CD14-positive monocyte (primary cell): ENCODE results near the gene GPRIN3. TPM values are rescaled to one million over a fixed set of nuclear protein-coding genes. Genes with fewer than 3 reads are reported as not detected.

Experiments used
- DNase-seq, 3 donors: peaks; one replicate each; pipeline ENCODE4 v3.0.0-alpha.2; 2011 to 2022
- H2AFZ ChIP-seq: 2 replicates; pipeline ENCODE4 v1.6.0; 2012; ENCODE audit warnings: mild to moderate bottlenecking, low read depth, low read length, inconsistent platforms; ENCODE audit not compliant: insufficient read depth, poor library complexity, severe bottlenecking
- H3K27ac ChIP-seq, 2 donors: 1 replicate in 1 of 2; 2 replicates in 1 of 2; pipeline ENCODE4 v1.5.1; 2012 to 2013; ENCODE audit warnings: low read length in 2 of 2, control low read depth in 1 of 2, inconsistent platforms in 1 of 2, low read depth in 1 of 2, mild to moderate bottlenecking in 1 of 2
- H3K27me3 ChIP-seq, 2 donors: one replicate each; pipeline versions ENCODE4 v1.6.0 to v1.6.1; 2011 to 2013; ENCODE audit warnings: low read length in 2 of 2; ENCODE audit not compliant: control insufficient read depth in 2 of 2, insufficient read depth in 2 of 2
- H3K36me3 ChIP-seq, 2 donors: replicated peaks in 1 of 2; 1 replicate in 1 of 2; 2 replicates in 1 of 2; pipeline versions ENCODE4 v1.5.1 to v1.6.1; 2012 to 2013; ENCODE audit warnings: low read length in 2 of 2, control low read depth in 1 of 2, inconsistent platforms in 1 of 2, mild to moderate bottlenecking in 1 of 2; ENCODE audit not compliant: insufficient read depth in 2 of 2, control insufficient read depth in 1 of 2
- H3K4me1 ChIP-seq, 2 donors: 1 replicate in 1 of 2; 2 replicates in 1 of 2; pipeline versions ENCODE4 v1.5.1 to v1.6.1; 2012 to 2013; ENCODE audit warnings: low read length in 2 of 2, control low read depth in 1 of 2, inconsistent platforms in 1 of 2, mild to moderate bottlenecking in 1 of 2, moderate library complexity in 1 of 2; ENCODE audit not compliant: insufficient read depth in 2 of 2, control insufficient read depth in 1 of 2
- H3K4me2 ChIP-seq: replicated peaks from 2 replicates; pipeline ENCODE3; 2012; ENCODE audit warnings: low read length, moderate library complexity, mild to moderate bottlenecking; ENCODE audit not compliant: poor library complexity, severe bottlenecking; ENCODE audit errors: extremely low read depth
- H3K4me3 ChIP-seq, 3 experiments: fragments of 200-600 bp in 1 of 3; sonication (generic) in 1 of 3; replicated peaks in 1 of 3; 1 replicate in 2 of 3; 2 replicates in 1 of 3; pipeline ENCODE4 v1.5.1; 2011 to 2013; ENCODE audit warnings: low read length in 3 of 3, mild to moderate bottlenecking in 3 of 3, control low read depth in 2 of 3, low read depth in 2 of 3, inconsistent platforms in 1 of 3, moderate library complexity in 1 of 3
- H3K79me2 ChIP-seq: 2 replicates; pipeline ENCODE4 v1.6.0; 2012; ENCODE audit warnings: mild to moderate bottlenecking, control low read depth, inconsistent platforms, low read length, moderate library complexity; ENCODE audit not compliant: insufficient read depth
- H3K9ac ChIP-seq: 2 replicates; pipeline ENCODE4 v1.6.0; 2017; ENCODE audit warnings: low read length, mild to moderate bottlenecking; ENCODE audit not compliant: insufficient read depth, poor library complexity, severe bottlenecking
- H3K9me3 ChIP-seq, 2 donors: replicated peaks in 1 of 2; 1 replicate in 1 of 2; 2 replicates in 1 of 2; pipeline versions ENCODE4 v1.5.1 to v1.6.1; 2012 to 2013; ENCODE audit warnings: low read length in 2 of 2, control low read depth in 1 of 2; ENCODE audit not compliant: control insufficient read depth in 1 of 2, insufficient read depth in 1 of 2
- H4K20me1 ChIP-seq: 2 replicates; pipeline ENCODE4 v1.6.0; 2012; ENCODE audit warnings: mild to moderate bottlenecking, low read length, control low read depth, moderate library complexity; ENCODE audit not compliant: insufficient read depth
- H3K27ac Mint-ChIP-seq, 7 donors: one replicate each; pipeline ENCODE4 v1.8.0; 2020; ENCODE audit warnings: mild to moderate bottlenecking in 7 of 7, mixed read lengths in 7 of 7, moderate library complexity in 6 of 7, inconsistent platforms in 2 of 7
- H3K27me3 Mint-ChIP-seq, 3 donors: one replicate each; pipeline ENCODE4 v1.8.0; 2021 to 2022; ENCODE audit warnings: low read depth in 3 of 3, mild to moderate bottlenecking in 3 of 3, mixed read lengths in 3 of 3, moderate library complexity in 3 of 3, inconsistent platforms in 1 of 3
- H3K36me3 Mint-ChIP-seq, 2 donors: one replicate each; pipeline ENCODE4 v1.8.0; 2020; ENCODE audit warnings: mixed read lengths in 2 of 2, inconsistent platforms in 1 of 2, mild to moderate bottlenecking in 1 of 2
- H3K4me1 Mint-ChIP-seq: one replicate; pipeline ENCODE4 v1.8.0; 2020; ENCODE audit warnings: mild to moderate bottlenecking, mixed read lengths
- H3K4me3 Mint-ChIP-seq, 2 donors: one replicate each; pipeline ENCODE4 v1.8.0; 2020; ENCODE audit warnings: mild to moderate bottlenecking in 2 of 2, mixed read lengths in 2 of 2, moderate library complexity in 1 of 2
- H3K9me3 Mint-ChIP-seq, 7 donors: one replicate each; pipeline ENCODE4 v1.8.0; 2020 to 2022; ENCODE audit warnings: mixed read lengths in 7 of 7, mild to moderate bottlenecking in 6 of 7, moderate library complexity in 6 of 7, inconsistent platforms in 2 of 7
- CTCF ChIP-seq: fragments of 200-600 bp; IDR thresholded peaks from one replicate; pipeline ENCODE4 v1.8.0; 2022; ENCODE audit warnings: antibody characterized with exemption, mild to moderate bottlenecking
- WGBS: methylation state at CpG from one replicate; pipeline ENCODE4 v1.1.5; 2013; ENCODE audit warnings: missing lambda C conversion rate; ENCODE audit not compliant: insufficient coverage; 5-methylcytosine and 5-hydroxymethylcytosine counted together
- intact Hi-C, 2 donors: fragments of 100-400 bp; cut with micrococcal nuclease; formaldehyde crosslinking; loops; one replicate each; pipeline versions ENCODE4 v1.15.0 to v1.15.1; 2023
- polyA plus RNA-seq, 3 donors: library from polyadenylated mRNA; depleted of rRNA in 1 of 3; unstranded in 2 of 3; stranded (reverse) in 1 of 3; fragments of 300-500 nt in 2 of 3; fragments of >200 nt in 1 of 3; fragmentation: Illumina TruSeq in 2 of 3; gene quantifications; 1 replicate in 2 of 3; 2 replicates in 1 of 3; pipeline ENCODE4 v1.2.3, GENCODE V29; 2012 to 2021

Gene GPRIN3
- polyA plus RNA-seq, 3 donors, result 1.1 to 3.3 (median 2.3) TPM

GRCh38 chr4:89243733-89244252 lies 63.8 kb downstream of the GPRIN3 start:
- no peak overlapping the region for H3K4me2 ChIP-seq
- no peak overlapping the region for H2AFZ ChIP-seq
- peak overlapping the region in 1 of 2 donors; percentile 18 for H3K27ac ChIP-seq
- intact Hi-C loops, result no loop called here
- Mint-ChIP-seq H3K4me1 (peaks cover 9% of the 10 kb centered on the region), H3K27me3 (no peaks in the 10 kb centered on the region), H3K36me3 (peaks cover 18 to 22% of the 10 kb centered on the region in 2 donors), H3K4me3 (no peak overlapping the region), H3K9me3 (peaks cover 0 to 1% (median 0%) of the 10 kb centered on the region in 7 donors), H3K27ac (peak overlapping the region in 2 of 7 donors; percentile 18 to 55)
- H3K4me1 ChIP-seq, result peaks cover 0 to 2% of the 10 kb centered on the region in 2 donors
- H3K27me3 ChIP-seq, result no peaks in the 10 kb centered on the region
- no peak for TF ChIP-seq CTCF
- H3K9me3 ChIP-seq, result no peaks in the 10 kb centered on the region
- H3K4me3 ChIP-seq, result no peak overlapping the region
- DNase-seq, result no peak
- no peaks in the 10 kb centered on the region for H3K79me2 ChIP-seq
- H4K20me1 ChIP-seq, result no peaks in the 10 kb centered on the region
- H3K9ac ChIP-seq, result no peak overlapping the region
- H3K36me3 ChIP-seq, result peaks cover 10 to 13% of the 10 kb centered on the region in 2 donors

- no peak for TF ChIP-seq CTCF
Observed at GRCh38 chr4:89242864-89243732, 64.5 kb downstream of the GPRIN3 start.

More at GRCh38 chr4:89242864-89243732, 64.5 kb downstream of the GPRIN3 start:
- intact Hi-C loops, result no loop called here
- Mint-ChIP-seq H3K4me3 (no peak overlapping the region), H3K36me3 (peaks cover 12 to 16% of the 10 kb centered on the region in 2 donors), H3K4me1 (peaks cover 9% of the 10 kb centered on the region), H3K9me3 (peaks cover 0 to 1% (median 0%) of the 10 kb centered on the region in 7 donors), H3K27me3 (no peaks in the 10 kb centered on the region), H3K27ac (peak overlapping the region in 1 of 7 donors; percentile 55)
- Histone ChIP-seq H3K79me2 (no peaks in the 10 kb centered on the region), H3K4me1 (peaks cover 0 to 2% of the 10 kb centered on the region in 2 donors), H2AFZ (no peak overlapping the region), H3K9ac (no peak overlapping the region), H3K4me3 (no peak overlapping the region), H3K27ac (peak overlapping the region in 1 of 2 donors; percentile 18), H3K27me3 (no peaks in the 10 kb centered on the region), H3K4me2 (no peak overlapping the region), H3K9me3 (no peaks in the 10 kb centered on the region), H3K36me3 (peaks cover 3 to 6% of the 10 kb centered on the region in 2 donors), H4K20me1 (no peaks in the 10 kb centered on the region)
- WGBS, result 100% methylated on average over 1 of the region's 5 CpGs
- peak; percentile 2 to 17 (median 4) for DNase-seq
